Stomach (tissue), 9 donors: ENCODE measurements around the gene CAVIN2. TPM values are rescaled to one million over a fixed set of nuclear protein-coding genes. Genes with fewer than 3 reads are reported as not detected.

Experiments
- DNase-seq, 2 donors: peaks; one replicate each; pipeline versions ENCODE4 v3.0.0 to v3.0.0-alpha.2; 2013 to 2019
- H3K27ac ChIP-seq, 5 donors: fragments of 200-600 bp in 4 of 5; sonication (generic) in 4 of 5; one replicate each; pipeline ENCODE4 v1.5.1; 2013 to 2019; ENCODE audit warnings: mild to moderate bottlenecking in 1 of 5, moderate library complexity in 1 of 5
- H3K27me3 ChIP-seq, 3 donors: fragments of 200-600 bp; sonication (generic); one replicate each; pipeline ENCODE4 v1.5.1; 2017 to 2019; ENCODE audit warnings: mixed run types in 1 of 3
- H3K36me3 ChIP-seq, 4 donors: fragments of 200-600 bp; sonication (generic); 1 replicate in 3 of 4; 2 replicates in 1 of 4; pipeline ENCODE4 v1.5.1; 2016 to 2019
- H3K4me1 ChIP-seq, 4 donors: fragments of 200-600 bp; sonication (generic); one replicate each; pipeline ENCODE4 v1.5.1; 2016 to 2019
- H3K4me3 ChIP-seq, 4 donors: fragments of 200-600 bp; sonication (generic) in 3 of 4; one replicate each; pipeline ENCODE4 v1.5.1; 2016 to 2019; ENCODE audit warnings: mild to moderate bottlenecking in 1 of 4
- H3K9me3 ChIP-seq, 4 donors: fragments of 200-600 bp; sonication (generic); one replicate each; pipeline ENCODE4 v1.5.1; 2016 to 2019
- CTCF ChIP-seq, 7 experiments: fragments of 450-650 bp in 4 of 7; fragments of 200-600 bp in 3 of 7; sonication (generic) in 3 of 7; IDR thresholded peaks; one replicate each; pipeline ENCODE4 v1.5.1; 2016 to 2019; ENCODE audit warnings: antibody characterized with exemption in 7 of 7, control low read depth in 2 of 7, mild to moderate bottlenecking in 1 of 7
- EP300 ChIP-seq: sonication (generic); formaldehyde crosslinking; IDR thresholded peaks from one replicate; pipeline ENCODE4 v1.6.1; 2017; ENCODE audit warnings: antibody characterized with exemption
- POLR2A ChIP-seq, 4 donors: fragments of 450-650 bp; IDR thresholded peaks; one replicate each; pipeline ENCODE4 v1.6.1; 2016; ENCODE audit warnings: antibody characterized with exemption in 4 of 4, control low read depth in 2 of 4, mild to moderate bottlenecking in 1 of 4, moderate library complexity in 1 of 4
- POLR2AphosphoS5 ChIP-seq, 3 donors: sonication (generic); formaldehyde crosslinking; IDR thresholded peaks; one replicate each; pipeline ENCODE4 v1.6.1; 2016; ENCODE audit warnings: antibody characterized with exemption in 3 of 3
- WGBS, 5 donors: extraction: QIAGEN DNeasy Blood & Tissue Kit in 3 of 5; methylation state at CpG; one replicate each; pipeline versions ENCODE4 v1.1.5 to v1.1.7; 2013 to 2018; 5-methylcytosine and 5-hydroxymethylcytosine counted together
- intact Hi-C: fragments of 100-400 bp; cut with DNase I; formaldehyde crosslinking; loops from one replicate; pipeline ENCODE4 v1.15.1; 2023; ENCODE audit warnings: low total_unique reads
- polyA plus RNA-seq, 3 donors: library from polyadenylated mRNA; stranded (reverse); fragments of 200-250 nt; gene quantifications; one replicate each; pipeline ENCODE4 v1.2.3, GENCODE V29; 2013
- total RNA-seq, 5 donors: library from RNA; depleted of rRNA; stranded (reverse); fragments of >200 nt; gene quantifications; one replicate each; pipeline versions ENCODE4 v1.1.0 to v1.2.3, GENCODE V29; 2014 to 2016
- donor health status: healthy with polysubstance abuse.
- donor health status: Bipolar disorder and iron deficiency.
- donor health status: healthy.

Gene CAVIN2
- total and polyA plus RNA-seq, 8 donors: 5.8 to 46.3 (median 13.7) TPM

- Histone ChIP-seq H3K36me3 (no peaks in the 10 kb centered on the region), H3K9me3 (no peaks in the 10 kb centered on the region), H3K27ac (no peak overlapping the region), H3K4me3 (no peak overlapping the region), H3K4me1 (peaks cover 5 to 29% (median 17%) of the 10 kb centered on the region in 4 donors), H3K27me3 (no peaks in the 10 kb centered on the region)
- intact Hi-C loops: no loop called here
- TF ChIP-seq CTCF (IDR thresholded peaks at IDR 0.05): no peak
- no peak for TF ChIP-seq POLR2AphosphoS5 (IDR thresholded peaks at IDR 0.05)
- no peak for TF ChIP-seq EP300
- no peak for TF ChIP-seq POLR2A (IDR thresholded peaks at IDR 0.05)
- 74 to 86% (median 83%) methylated on average over 4 of the region's 4 CpGs for WGBS, 5 donors
- DNase-seq: no peak
Observed at GRCh38 chr2:191869781-191870180, 22.9 kb upstream of the CAVIN2 start.

GRCh38 chr2:191869178-191869577, 22.3 kb upstream of the CAVIN2 start:
- Histone ChIP-seq H3K4me1 (peaks cover 5 to 35% (median 22%) of the 10 kb centered on the region in 4 donors), H3K36me3 (no peaks in the 10 kb centered on the region), H3K27me3 (no peaks in the 10 kb centered on the region), H3K4me3 (no peak overlapping the region), H3K9me3 (no peaks in the 10 kb centered on the region), H3K27ac (no peak overlapping the region)
- WGBS, 5 donors: 59 to 77% (median 71%) methylated on average over 6 of the region's 6 CpGs
- no peak for DNase-seq
- TF ChIP-seq CTCF (IDR thresholded peaks at IDR 0.05) (no peak), POLR2AphosphoS5 (IDR thresholded peaks at IDR 0.05) (no peak), EP300 (no peak), POLR2A (IDR thresholded peaks at IDR 0.05) (no peak)
- intact Hi-C loops: no loop called here

- WGBS, 5 donors: 78 to 95% (median 83%) methylated on average over 1 of the region's 1 CpG
- Histone ChIP-seq H3K36me3 (no peaks in the 10 kb centered on the region), H3K4me1 (peaks cover 5 to 40% (median 24%) of the 10 kb centered on the region in 4 donors), H3K4me3 (no peak overlapping the region), H3K9me3 (no peaks in the 10 kb centered on the region), H3K27ac (peak overlapping the region; percentile 46 to 81 (median 75)), H3K27me3 (no peaks in the 10 kb centered on the region)
- intact Hi-C loops: no loop called here
- TF ChIP-seq POLR2A (IDR thresholded peaks at IDR 0.05): no peak
- TF ChIP-seq EP300: no peak
- DNase-seq: no peak
Observed at GRCh38 chr2:191867507-191867847, 20.6 kb upstream of the CAVIN2 start.

GRCh38 chr2:191866675-191867506, 20.0 kb upstream of the CAVIN2 start:
- peaks cover 5 to 40% (median 24%) of the 10 kb centered on the region in 4 donors for H3K4me1 ChIP-seq
- DNase-seq: peak in 1 of 2 donors; percentile 90

More at GRCh38 chr2:191866675-191867506, 20.0 kb upstream of the CAVIN2 start:
- Histone ChIP-seq H3K4me3 (no peak overlapping the region), H3K27ac (peak overlapping the region; percentile 46 to 81 (median 75)), H3K27me3 (no peaks in the 10 kb centered on the region), H3K36me3 (no peaks in the 10 kb centered on the region), H3K9me3 (no peaks in the 10 kb centered on the region)
- TF ChIP-seq POLR2AphosphoS5 (IDR thresholded peaks at IDR 0.05) (peak; percentile 13 to 79 (median 45)), CTCF (IDR thresholded peaks at IDR 0.05) (no peak)
- intact Hi-C loops: no loop called here
- WGBS, 5 donors: 9 to 21% (median 13%) methylated on average over 7 of the region's 7 CpGs
